Left ventricle myocardium inferior (tissue), 1 donor: Measurements from ENCODE around the gene JAKMIP1. TPM values are rescaled to one million over a fixed set of nuclear protein-coding genes. Genes with fewer than 3 reads are reported as not detected.

Experiments
- DNase-seq: peaks from one replicate; pipeline ENCODE4 v3.0.0-alpha.2; 2020
- H3K27ac ChIP-seq: fragments of 200-600 bp; replicated peaks from 2 replicates; pipeline ENCODE4 v1.8.0; 2021
- H3K27me3 ChIP-seq: fragments of 200-600 bp; 2 replicates; pipeline ENCODE4 v1.8.0; 2021; ENCODE audit warnings: low read depth
- H3K36me3 ChIP-seq: fragments of 200-600 bp; 2 replicates; pipeline ENCODE4 v1.8.0; 2021
- H3K4me1 ChIP-seq: fragments of 200-600 bp; 2 replicates; pipeline ENCODE4 v1.8.0; 2021
- H3K4me3 ChIP-seq: fragments of 200-600 bp; 2 replicates; pipeline ENCODE4 v1.8.0; 2021; ENCODE audit warnings: mild to moderate bottlenecking, moderate library complexity
- H3K9me3 ChIP-seq: fragments of 200-600 bp; replicated peaks from 2 replicates; pipeline ENCODE4 v1.8.0; 2021
- intact Hi-C: fragments of 100-400 bp; cut with micrococcal nuclease; formaldehyde crosslinking; loops from one replicate; pipeline ENCODE4 v1.11.0; 2022
- total RNA-seq: library from RNA; stranded (reverse); fragmentation: NEBNext Ultra II Directional; extraction: Animal tissue kit (Norgen Biotek cat#: 25700); gene quantifications from one replicate; pipeline ENCODE4 v1.2.1, GENCODE V29; 2021
- TF ChIP-seq, protein P1 (sequence below): fragments of 200-600 bp; IDR thresholded peaks from 2 replicates; pipeline ENCODE4 v1.8.0; 2021; ENCODE audit warnings: antibody characterized with exemption, mild to moderate bottlenecking, borderline replicate concordance
- donor health status: DM: no; HTN: yes; CAD: no; lungs with severe emphysema.

Gene JAKMIP1
- total RNA-seq, 1 donor from 2014 or later = not detected

DNA sequence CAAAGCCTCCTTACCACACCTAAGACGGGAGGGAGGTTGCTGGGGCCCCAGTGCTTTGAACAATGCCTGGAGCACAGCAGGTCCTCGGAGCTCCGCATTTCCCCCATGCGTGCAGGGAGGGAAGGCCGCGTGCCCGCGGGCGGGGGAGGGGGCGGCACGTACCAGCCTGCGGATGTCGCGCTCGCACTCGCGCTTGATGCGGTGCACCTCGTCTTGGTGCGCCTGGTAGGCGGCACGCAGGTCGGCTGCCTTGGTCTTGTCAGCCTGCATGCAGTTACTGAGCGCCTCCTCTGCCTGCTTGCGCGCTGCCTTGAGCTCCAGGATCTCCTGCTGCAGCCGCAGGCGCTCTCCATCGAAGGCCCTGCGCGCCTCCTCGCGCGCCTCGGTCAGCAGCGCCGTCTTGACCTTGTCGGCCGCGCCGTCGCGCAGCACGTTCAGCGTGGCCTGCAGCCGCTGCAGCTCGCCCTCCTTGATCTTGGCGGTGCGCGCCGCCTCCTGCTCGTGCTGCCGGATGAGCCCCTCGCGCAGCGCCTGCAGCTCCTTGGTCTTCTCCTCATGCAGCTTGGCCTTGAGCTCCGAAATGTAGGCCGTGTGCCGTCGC, 94.9 kb downstream of the JAKMIP1 start:
- no peak for DNase-seq
- Histone ChIP-seq H3K9me3 (peaks cover 8% of the 10 kb centered on the region), H3K27ac (no peak overlapping the region), H3K4me1 (no peaks in the 10 kb centered on the region), H3K27me3 (peaks cover 63% of the 10 kb centered on the region), H3K36me3 (no peaks in the 10 kb centered on the region), H3K4me3 (no peak overlapping the region)
- intact Hi-C loops = no loop called here
- TF ChIP-seq, protein P1, sequence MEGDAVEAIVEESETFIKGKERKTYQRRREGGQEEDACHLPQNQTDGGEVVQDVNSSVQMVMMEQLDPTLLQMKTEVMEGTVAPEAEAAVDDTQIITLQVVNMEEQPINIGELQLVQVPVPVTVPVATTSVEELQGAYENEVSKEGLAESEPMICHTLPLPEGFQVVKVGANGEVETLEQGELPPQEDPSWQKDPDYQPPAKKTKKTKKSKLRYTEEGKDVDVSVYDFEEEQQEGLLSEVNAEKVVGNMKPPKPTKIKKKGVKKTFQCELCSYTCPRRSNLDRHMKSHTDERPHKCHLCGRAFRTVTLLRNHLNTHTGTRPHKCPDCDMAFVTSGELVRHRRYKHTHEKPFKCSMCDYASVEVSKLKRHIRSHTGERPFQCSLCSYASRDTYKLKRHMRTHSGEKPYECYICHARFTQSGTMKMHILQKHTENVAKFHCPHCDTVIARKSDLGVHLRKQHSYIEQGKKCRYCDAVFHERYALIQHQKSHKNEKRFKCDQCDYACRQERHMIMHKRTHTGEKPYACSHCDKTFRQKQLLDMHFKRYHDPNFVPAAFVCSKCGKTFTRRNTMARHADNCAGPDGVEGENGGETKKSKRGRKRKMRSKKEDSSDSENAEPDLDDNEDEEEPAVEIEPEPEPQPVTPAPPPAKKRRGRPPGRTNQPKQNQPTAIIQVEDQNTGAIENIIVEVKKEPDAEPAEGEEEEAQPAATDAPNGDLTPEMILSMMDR = no peak

DNA sequence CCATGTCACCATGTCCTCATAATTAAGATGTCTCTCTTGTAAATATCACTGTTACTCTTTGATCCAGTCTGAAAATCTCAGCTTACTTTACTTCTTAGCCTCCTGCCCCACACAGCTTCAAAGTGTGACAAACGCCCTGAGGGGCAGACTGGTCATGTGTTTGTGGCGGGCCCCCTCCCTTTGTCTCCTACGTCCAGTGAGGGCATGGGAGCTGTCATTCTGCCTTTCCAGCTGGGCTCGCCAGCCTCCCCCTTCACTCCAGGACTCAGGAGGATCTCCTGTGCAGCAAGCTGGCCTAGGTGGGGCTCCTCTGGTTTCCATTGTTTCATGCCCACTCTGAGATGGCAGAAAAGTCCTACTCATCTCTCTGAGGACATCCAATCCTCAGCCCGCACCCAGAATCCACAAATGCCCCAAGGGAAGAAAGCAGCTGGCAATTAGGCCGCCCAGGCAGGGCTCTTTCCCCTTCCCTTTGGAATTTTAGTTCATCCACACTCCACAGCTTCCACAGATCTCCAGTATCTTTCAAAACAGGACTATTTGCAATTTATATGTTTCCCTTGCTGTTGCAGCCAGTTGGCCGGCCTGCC, 95.7 kb downstream of the JAKMIP1 start:
- TF ChIP-seq, protein P1 = no peak
- peaks cover 55% of the 10 kb centered on the region for H3K27me3 ChIP-seq
- intact Hi-C loops = no loop called here
- H3K4me1 ChIP-seq = no peaks in the 10 kb centered on the region
- DNase-seq = no peak
- no peak overlapping the region for H3K27ac ChIP-seq
- H3K36me3 ChIP-seq = no peaks in the 10 kb centered on the region
- H3K9me3 ChIP-seq = peaks cover 8% of the 10 kb centered on the region
- H3K4me3 ChIP-seq = no peak overlapping the region

DNA sequence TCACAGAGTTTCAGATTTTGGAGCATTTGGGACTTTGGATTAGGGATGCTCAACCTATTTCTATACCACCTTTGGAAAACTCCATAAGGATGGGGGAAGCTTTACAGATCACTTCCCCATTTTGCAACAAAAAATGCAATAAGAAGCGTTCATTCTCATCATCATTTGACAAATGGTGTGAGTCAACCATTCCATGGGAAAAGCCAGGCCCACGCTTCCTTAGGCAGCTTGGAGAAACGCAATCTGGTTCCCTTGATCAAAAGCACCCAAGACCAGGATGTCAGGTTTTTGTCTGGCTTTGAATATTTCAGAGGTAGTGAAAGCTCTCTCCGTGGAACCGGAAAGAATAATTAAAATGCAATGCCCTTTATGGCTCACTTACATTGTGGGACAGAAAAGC, 102.8 kb downstream of the JAKMIP1 start:
- no peak overlapping the region for H3K27ac ChIP-seq
- H3K27me3 ChIP-seq = peaks cover 44% of the 10 kb centered on the region
- no peaks in the 10 kb centered on the region for H3K4me1 ChIP-seq
- H3K36me3 ChIP-seq = no peaks in the 10 kb centered on the region
- no peak for DNase-seq
- TF ChIP-seq, protein P1 = no peak
- H3K9me3 ChIP-seq = peaks cover 12% of the 10 kb centered on the region
- intact Hi-C loops = no loop called here
- H3K4me3 ChIP-seq = no peak overlapping the region

DNA sequence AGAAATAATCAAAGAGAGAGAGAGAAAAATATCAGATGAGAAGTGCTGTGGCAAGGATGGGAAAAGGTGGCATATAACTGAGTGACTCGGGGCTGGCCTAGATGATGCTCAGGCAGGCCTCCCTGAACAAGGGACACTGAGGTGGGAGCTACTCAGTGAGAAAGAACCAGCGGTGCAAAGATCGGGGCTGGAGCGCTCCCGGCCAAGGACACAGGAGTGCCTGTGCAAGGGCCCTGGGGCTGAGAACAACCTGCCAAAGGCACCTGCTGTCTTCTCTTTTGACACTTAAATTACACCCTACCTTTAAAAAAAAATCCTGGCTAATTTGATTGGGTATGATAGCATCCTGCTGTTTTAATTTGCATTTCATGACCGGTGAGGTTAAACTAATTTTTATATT, 104.5 kb downstream of the JAKMIP1 start:
- no peaks in the 10 kb centered on the region for H3K4me1 ChIP-seq
- no peak overlapping the region for H3K4me3 ChIP-seq
- no peaks in the 10 kb centered on the region for H3K36me3 ChIP-seq
- intact Hi-C loops = no loop called here
- H3K9me3 ChIP-seq = peaks cover 8% of the 10 kb centered on the region
- H3K27me3 ChIP-seq = peaks cover 61% of the 10 kb centered on the region
- no peak overlapping the region for H3K27ac ChIP-seq
- TF ChIP-seq, protein P1 = no peak
- no peak for DNase-seq

DNA sequence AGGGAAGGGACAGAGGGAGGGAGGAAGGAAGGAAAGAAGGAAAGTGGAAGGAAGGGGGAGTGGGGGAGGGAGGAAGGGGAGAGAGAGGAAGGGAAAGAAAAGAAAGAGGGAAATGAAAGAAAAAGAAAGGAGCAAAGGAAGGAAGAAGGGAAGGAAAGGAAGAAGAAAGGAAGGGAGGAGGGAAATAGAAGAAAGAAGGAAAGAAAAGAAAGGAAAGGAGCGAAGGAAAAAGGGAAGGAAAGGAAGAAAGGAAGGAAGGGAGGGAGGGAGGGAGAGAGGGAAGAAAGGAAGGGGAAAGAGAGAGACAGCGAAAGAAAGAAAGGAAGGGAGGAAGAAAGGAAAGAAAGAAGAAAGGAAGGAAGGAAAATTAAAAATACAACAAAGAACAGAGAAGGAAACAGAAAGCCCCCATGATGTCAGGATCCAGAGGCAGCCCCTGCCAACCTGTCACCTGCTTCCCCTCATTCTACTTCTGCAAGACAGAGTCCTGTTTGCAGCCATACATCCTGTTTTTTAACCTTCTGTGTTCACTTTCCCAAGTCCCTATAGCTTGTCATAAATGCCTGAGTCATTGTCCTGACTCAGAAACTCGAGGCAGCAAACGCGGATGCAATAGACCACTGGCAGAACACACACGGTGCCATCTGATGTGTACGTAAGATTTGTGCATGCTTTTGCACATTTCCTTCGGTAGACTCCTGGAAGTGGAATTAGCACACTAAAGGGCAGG, 105.2 kb downstream of the JAKMIP1 start:
- Histone ChIP-seq H3K4me3 (no peak overlapping the region), H3K4me1 (no peaks in the 10 kb centered on the region), H3K27ac (no peak overlapping the region), H3K9me3 (peaks cover 8% of the 10 kb centered on the region), H3K36me3 (no peaks in the 10 kb centered on the region), H3K27me3 (peaks cover 68% of the 10 kb centered on the region)
- no peak for DNase-seq
- intact Hi-C loops = no loop called here
- TF ChIP-seq, protein P1 = no peak
